A673 (cell line): Measurements from ENCODE around the gene CFAP221.

ENCODE experiments used
- CTCF ChIP-seq: fragments of 300-800, 200-600 bp; sonication (generic); conservative IDR thresholded peaks from 2 replicates; pipeline ENCODE4 v1.5.1; 2017; ENCODE audit warnings: low read depth, mild to moderate bottlenecking, antibody characterized with exemption, low read length, moderate library complexity, mixed read lengths
- EZH2 ChIP-seq: fragments of 200-600 bp; sonication (generic); IDR thresholded peaks from 2 replicates; pipeline ENCODE4 v1.6.1; 2017; ENCODE audit warnings: borderline replicate concordance, low read depth, mild to moderate bottlenecking, mixed read lengths, antibody characterized with exemption, low read length; ENCODE audit not compliant: poor library complexity, severe bottlenecking

- no peak for TF ChIP-seq CTCF
- TF ChIP-seq EZH2 = no peak
Observed at GRCh38 chr2:119586085-119586484, 41.8 kb downstream of the CFAP221 start.
